A549 treated with CpdA at 1 μM for 4 hours (cell line): ENCODE data around the gene NKAIN2. TPM values are rescaled to one million over a fixed set of nuclear protein-coding genes. Genes with fewer than 3 reads are reported as not detected.

Experiments used
- total RNA-seq: library from RNA; stranded (reverse); fragments of 200-300 nt; extraction: Qiagen RNA extraction; gene quantifications from 5 replicates; pipeline ENCODE4 v1.2.3, GENCODE V29; 2022; ENCODE audit warnings: low read depth

Gene NKAIN2
- not detected in 5 replicates for total RNA-seq

DNA sequence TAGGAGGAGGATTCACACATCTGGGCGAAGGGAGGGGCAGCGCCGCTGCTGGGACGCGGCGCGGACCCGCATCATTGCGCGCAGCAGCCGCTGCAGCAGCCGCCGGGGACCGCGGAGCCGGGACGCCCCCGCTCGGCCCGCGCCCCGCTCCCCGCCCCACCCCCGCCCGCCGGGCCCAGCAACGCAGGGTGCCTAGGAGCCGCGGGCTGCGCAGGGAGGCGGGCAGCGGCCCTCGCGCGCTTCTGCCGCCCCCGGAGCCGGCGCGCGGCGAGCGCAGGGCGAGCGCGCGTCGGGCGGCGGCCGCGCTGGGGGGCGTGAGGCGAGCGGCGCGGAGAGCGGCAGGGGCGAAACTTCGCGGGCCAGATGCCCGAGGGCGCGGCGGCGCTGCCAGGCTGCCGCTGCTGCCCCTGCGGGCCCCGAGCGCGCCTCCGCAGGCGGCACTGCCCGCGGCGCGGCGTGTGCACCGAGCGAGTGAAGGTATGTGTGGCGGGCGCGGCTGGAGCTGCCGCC lies at the start of gene NKAIN2:
Gene NKAIN2, plus strand, starts transcription at position 362 of the 510 bp plus-strand sequence.

Other genes starting within 250 kb of the NKAIN2 start
- not detected in 5 replicates for gene TRDN, start 166.9 kb upstream of the NKAIN2 start, total RNA-seq